Inflammatory macrophage treated with lipopolysaccharide for 1 hour (primary cell): ENCODE data around the gene ACAP2.

Source experiments
- DNase-seq, 2 donors: peaks; one replicate each; pipeline ENCODE4 v3.0.0-alpha.2; 2020 to 2022

The ACAP2 gene

GRCh38 chr3:195257454-195258448 is 185.1 kb downstream of the ACAP2 start:
- no peak for DNase-seq

GRCh38 chr3:195256639-195257453 is 186.0 kb downstream of the ACAP2 start:
- DNase-seq, result no peak

GRCh38 chr3:195255571-195256501 is 187.0 kb downstream of the ACAP2 start:
- DNase-seq, result no peak

- no peak for DNase-seq
Measured at GRCh38 chr3:195255176-195255500, 187.7 kb downstream of the ACAP2 start.

- no peak for DNase-seq
Measured at GRCh38 chr3:195254454-195255175, 188.2 kb downstream of the ACAP2 start.

GRCh38 chr3:195253923-195254432 is 188.8 kb downstream of the ACAP2 start:
- DNase-seq, result no peak

GRCh38 chr3:195251336-195252065 is 191.3 kb downstream of the ACAP2 start:
- DNase-seq, result no peak

GRCh38 chr3:195250473-195251251 is 192.2 kb downstream of the ACAP2 start:
- no peak for DNase-seq

GRCh38 chr3:195249858-195250464 is 192.9 kb downstream of the ACAP2 start:
- DNase-seq, result no peak

GRCh38 chr3:195249057-195249770 is 193.6 kb downstream of the ACAP2 start:
- DNase-seq, result no peak

GRCh38 chr3:195248281-195248680 is 194.5 kb downstream of the ACAP2 start:
- no peak for DNase-seq

- no peak for DNase-seq
Measured at GRCh38 chr3:195247863-195248189, 195.0 kb downstream of the ACAP2 start.

GRCh38 chr3:195247086-195247862 is 195.5 kb downstream of the ACAP2 start:
- no peak for DNase-seq

GRCh38 chr3:195246581-195246995 is 196.2 kb downstream of the ACAP2 start:
- DNase-seq, result no peak

GRCh38 chr3:195245531-195245951 is 197.3 kb downstream of the ACAP2 start:
- DNase-seq, result no peak

- no peak for DNase-seq
Measured at GRCh38 chr3:195241592-195242355, 201.0 kb downstream of the ACAP2 start.

GRCh38 chr3:195240939-195241338 is 201.9 kb downstream of the ACAP2 start:
- no peak for DNase-seq
